ENCODE measurements around the gene CNNM4.

CNNM4 gene

GRCh38 chr2:96831679-96832078, 71.0 kb downstream of the CNNM4 start:
- Histone ChIP-seq H3K27me3 (replicated peaks; ENCODE audit: control insufficient read depth, insufficient read depth, low read length) (no peaks in the 10 kb centered on the region), H3K36me3 (ENCODE audit: control insufficient read depth, insufficient read depth, low read length) (peaks cover 21% of the 10 kb centered on the region), H3K4me3 (replicated peaks; ENCODE audit: low read depth, low read length) (no peak overlapping the region)
- no peak for DNase-seq (ENCODE audit: extremely low read depth, insufficient read length)
- TF ChIP-seq, protein P1, sequence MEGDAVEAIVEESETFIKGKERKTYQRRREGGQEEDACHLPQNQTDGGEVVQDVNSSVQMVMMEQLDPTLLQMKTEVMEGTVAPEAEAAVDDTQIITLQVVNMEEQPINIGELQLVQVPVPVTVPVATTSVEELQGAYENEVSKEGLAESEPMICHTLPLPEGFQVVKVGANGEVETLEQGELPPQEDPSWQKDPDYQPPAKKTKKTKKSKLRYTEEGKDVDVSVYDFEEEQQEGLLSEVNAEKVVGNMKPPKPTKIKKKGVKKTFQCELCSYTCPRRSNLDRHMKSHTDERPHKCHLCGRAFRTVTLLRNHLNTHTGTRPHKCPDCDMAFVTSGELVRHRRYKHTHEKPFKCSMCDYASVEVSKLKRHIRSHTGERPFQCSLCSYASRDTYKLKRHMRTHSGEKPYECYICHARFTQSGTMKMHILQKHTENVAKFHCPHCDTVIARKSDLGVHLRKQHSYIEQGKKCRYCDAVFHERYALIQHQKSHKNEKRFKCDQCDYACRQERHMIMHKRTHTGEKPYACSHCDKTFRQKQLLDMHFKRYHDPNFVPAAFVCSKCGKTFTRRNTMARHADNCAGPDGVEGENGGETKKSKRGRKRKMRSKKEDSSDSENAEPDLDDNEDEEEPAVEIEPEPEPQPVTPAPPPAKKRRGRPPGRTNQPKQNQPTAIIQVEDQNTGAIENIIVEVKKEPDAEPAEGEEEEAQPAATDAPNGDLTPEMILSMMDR (IDR thresholded peaks at IDR 0.05; ENCODE audit: insufficient read depth, low read length, poor library complexity, severe bottlenecking), result no peak

GRCh38 chr2:96832408-96832753, 71.7 kb downstream of the CNNM4 start:
- Histone ChIP-seq H3K4me3 (replicated peaks; ENCODE audit: low read depth, low read length) (no peak overlapping the region), H3K36me3 (ENCODE audit: control insufficient read depth, insufficient read depth, low read length) (peaks cover 18% of the 10 kb centered on the region), H3K27me3 (replicated peaks; ENCODE audit: control insufficient read depth, insufficient read depth, low read length) (no peaks in the 10 kb centered on the region)
- TF ChIP-seq, protein P1 (IDR thresholded peaks at IDR 0.05; ENCODE audit: insufficient read depth, low read length, poor library complexity, severe bottlenecking), result no peak
- no peak for DNase-seq (ENCODE audit: extremely low read depth, insufficient read length)

GRCh38 chr2:96832754-96833507, 72.2 kb downstream of the CNNM4 start:
- Histone ChIP-seq H3K27me3 (replicated peaks; ENCODE audit: control insufficient read depth, insufficient read depth, low read length) (no peaks in the 10 kb centered on the region), H3K36me3 (ENCODE audit: control insufficient read depth, insufficient read depth, low read length) (peaks cover 18% of the 10 kb centered on the region)

GRCh38 chr2:96835830-96836229, 75.1 kb downstream of the CNNM4 start:
- H3K27me3 ChIP-seq (replicated peaks; ENCODE audit: control insufficient read depth, insufficient read depth, low read length), result no peaks in the 10 kb centered on the region
- no peak overlapping the region for H3K4me3 ChIP-seq (replicated peaks; ENCODE audit: low read depth, low read length)
- peaks cover 13% of the 10 kb centered on the region for H3K36me3 ChIP-seq (ENCODE audit: control insufficient read depth, insufficient read depth, low read length)
- TF ChIP-seq, protein P1 (IDR thresholded peaks at IDR 0.05; ENCODE audit: insufficient read depth, low read length, poor library complexity, severe bottlenecking), result no peak
- DNase-seq (ENCODE audit: extremely low read depth, insufficient read length), result no peak

More at GRCh38 chr2:96832754-96833507, 72.2 kb downstream of the CNNM4 start:
- TF ChIP-seq, protein P1 (IDR thresholded peaks at IDR 0.05; ENCODE audit: insufficient read depth, low read length, poor library complexity, severe bottlenecking), result no peak
- H3K4me3 ChIP-seq (replicated peaks; ENCODE audit: low read depth, low read length), result no peak overlapping the region
- DNase-seq (ENCODE audit: extremely low read depth, insufficient read length), result no peak

GRCh38 chr2:96837575-96837974, 76.9 kb downstream of the CNNM4 start:
- Histone ChIP-seq H3K27me3 (replicated peaks; ENCODE audit: control insufficient read depth, insufficient read depth, low read length) (no peaks in the 10 kb centered on the region), H3K4me3 (replicated peaks; ENCODE audit: low read depth, low read length) (no peak overlapping the region), H3K36me3 (ENCODE audit: control insufficient read depth, insufficient read depth, low read length) (peaks cover 9% of the 10 kb centered on the region)
- TF ChIP-seq, protein P1 (IDR thresholded peaks at IDR 0.05; ENCODE audit: insufficient read depth, low read length, poor library complexity, severe bottlenecking), result no peak
- DNase-seq (ENCODE audit: extremely low read depth, insufficient read length), result no peak

All from GM06990 (cell line).